Ectodermal cell (in vitro differentiated cells): ENCODE measurements around the gene RNF182. TPM values are rescaled to one million over a fixed set of nuclear protein-coding genes. Genes with fewer than 3 reads are reported as not detected.
A peak's percentile ranks its signal among the peaks of the same experiment; 100 is the strongest.
"Not testable (repeated sequence)": the region's sequence is repeated elsewhere in the genome, so short reads cannot be mapped to it uniquely, and the experiment has no call there.

Experiments
- H3K27ac ChIP-seq: 2 replicates; pipeline ENCODE4 v1.7.0; 2013; ENCODE audit warnings: mild to moderate bottlenecking, low read depth, low read length; ENCODE audit not compliant: insufficient read depth, poor library complexity, severe bottlenecking
- H3K27me3 ChIP-seq: 2 replicates; pipeline ENCODE4 v1.7.0; 2013; ENCODE audit warnings: mild to moderate bottlenecking, low read length; ENCODE audit not compliant: insufficient read depth, control insufficient read depth, poor library complexity, severe bottlenecking
- H3K36me3 ChIP-seq: one replicate; pipeline ENCODE4 v1.7.0; 2013; ENCODE audit warnings: low read length; ENCODE audit not compliant: control insufficient read depth, insufficient read depth
- H3K4me1 ChIP-seq: one replicate; pipeline ENCODE4 v1.7.0; 2013; ENCODE audit warnings: low read length; ENCODE audit not compliant: control insufficient read depth, insufficient read depth
- H3K4me3 ChIP-seq: 2 replicates; pipeline ENCODE4 v1.7.0; 2013; ENCODE audit warnings: low read depth, low read length, control low read depth; ENCODE audit not compliant: insufficient read depth
- H3K9me3 ChIP-seq: 2 replicates; pipeline ENCODE4 v1.7.0; 2013; ENCODE audit warnings: mild to moderate bottlenecking, low read length, moderate library complexity; ENCODE audit not compliant: control insufficient read depth
- WGBS, 2 experiments: methylation state at CpG; one replicate each; pipeline ENCODE4 v1.1.7; 2013; ENCODE audit warnings: missing lambda C conversion rate in 2 of 2; 5-methylcytosine and 5-hydroxymethylcytosine counted together
- polyA plus RNA-seq, 4 experiments: library from polyadenylated mRNA; stranded (reverse); fragments of 50-300 nt; gene quantifications; one replicate each; pipeline ENCODE4 v1.2.3, GENCODE V29; 2013

The RNF182 gene
- 9.4 TPM for polyA plus RNA-seq (2013, experiment 1 of 4)
- 11.6 TPM for polyA plus RNA-seq (2013, experiment 2 of 4)
- polyA plus RNA-seq (2013, experiment 3 of 4) = 8.7 TPM
- 10.5 TPM for polyA plus RNA-seq (2013, experiment 4 of 4)

- no peaks in the 10 kb centered on the region for H3K36me3 ChIP-seq
- H3K4me1 ChIP-seq = no peaks in the 10 kb centered on the region
- peaks cover 34% of the 10 kb centered on the region for H3K27me3 ChIP-seq
- H3K4me3 ChIP-seq = peak within 1 kb of the TSS; percentile 46
- H3K27ac ChIP-seq = peak within 1 kb of the TSS; percentile 47
- 1 to 2% methylated on average over 48 to 50 of the region's 65 CpGs for WGBS, 2 experiments
- no peaks in the 10 kb centered on the region for H3K9me3 ChIP-seq
Observed at GRCh38 chr6:13924949-13925881, at the start of gene RNF182. Gene RNF182 (plus strand): TSS chr6:13924952. CDS start chr6:13977120, 52,168 bp downstream.

DNA sequence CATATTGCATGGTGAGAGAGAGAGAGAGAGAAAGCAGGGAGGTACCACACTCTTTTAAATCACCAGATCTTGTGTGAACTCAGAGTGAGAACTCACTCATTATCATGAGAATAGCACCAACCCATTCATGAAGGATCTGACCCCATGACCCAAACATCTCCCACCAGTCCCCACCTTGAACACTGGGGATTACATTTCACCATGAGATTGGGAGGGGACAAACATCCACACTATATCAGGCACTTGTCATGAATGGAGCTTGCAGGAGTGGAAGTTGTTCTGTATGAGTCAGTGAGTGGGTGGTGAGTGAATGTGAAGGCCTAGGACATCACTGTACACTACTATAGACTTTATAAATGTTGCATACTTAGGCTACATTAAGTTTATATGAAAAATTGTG lies 47.7 kb upstream of the RNF182 start:
- Histone ChIP-seq H3K4me1 (no peaks in the 10 kb centered on the region), H3K4me3 (no peak overlapping the region), H3K36me3 (no peaks in the 10 kb centered on the region), H3K9me3 (no peaks in the 10 kb centered on the region), H3K27ac (no peak overlapping the region), H3K27me3 (peaks cover 17% of the 10 kb centered on the region)

DNA sequence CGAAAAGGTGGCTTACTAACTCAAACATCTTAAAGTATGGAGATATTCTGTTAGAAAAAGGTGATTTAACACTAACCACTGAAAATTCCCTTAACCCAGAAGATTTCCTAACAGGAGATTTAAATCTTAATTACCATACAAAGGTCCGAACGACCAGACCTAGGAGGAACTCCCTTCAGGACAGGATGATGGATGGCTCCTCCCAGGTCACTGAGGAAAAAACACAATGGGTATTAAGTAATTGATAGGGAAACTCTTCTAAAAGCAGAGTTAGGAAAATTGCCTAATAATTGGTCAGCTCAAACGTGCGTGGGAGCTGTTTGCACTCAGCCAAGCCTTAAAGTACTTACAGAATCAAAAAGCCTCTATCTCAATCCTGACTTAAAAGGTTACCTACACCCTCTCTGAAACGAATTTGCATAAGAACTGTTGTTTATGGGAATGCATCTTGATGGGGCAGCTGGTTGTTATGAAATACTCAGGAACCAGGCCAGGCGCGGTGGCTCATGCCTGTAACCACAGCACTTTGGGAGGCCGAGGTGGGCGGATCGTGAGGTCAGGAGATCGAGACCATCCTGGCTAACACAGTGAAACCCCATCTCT lies 44.6 kb upstream of the RNF182 start:
- H3K9me3 ChIP-seq = not testable (repeated sequence)
- WGBS, 2 experiments = 78 to 85% methylated on average over 11 to 12 of the region's 12 CpGs

GRCh38 chr6:13881621-13882165 lies 43.1 kb upstream of the RNF182 start:
- no peaks in the 10 kb centered on the region for H3K4me1 ChIP-seq
- H3K4me3 ChIP-seq = no peak overlapping the region
- 79 to 80% methylated on average over 9 of the region's 9 CpGs for WGBS, 2 experiments
- no peaks in the 10 kb centered on the region for H3K36me3 ChIP-seq
- no peaks in the 10 kb centered on the region for H3K27me3 ChIP-seq
- no peak overlapping the region for H3K27ac ChIP-seq
- no peaks in the 10 kb centered on the region for H3K9me3 ChIP-seq

More for the DNA sequence above, 44.6 kb upstream of the RNF182 start:
- H3K27ac ChIP-seq, H3K27me3 ChIP-seq, H3K4me3 ChIP-seq, H3K36me3 ChIP-seq, H3K4me1 ChIP-seq: not testable (repeated sequence)

DNA sequence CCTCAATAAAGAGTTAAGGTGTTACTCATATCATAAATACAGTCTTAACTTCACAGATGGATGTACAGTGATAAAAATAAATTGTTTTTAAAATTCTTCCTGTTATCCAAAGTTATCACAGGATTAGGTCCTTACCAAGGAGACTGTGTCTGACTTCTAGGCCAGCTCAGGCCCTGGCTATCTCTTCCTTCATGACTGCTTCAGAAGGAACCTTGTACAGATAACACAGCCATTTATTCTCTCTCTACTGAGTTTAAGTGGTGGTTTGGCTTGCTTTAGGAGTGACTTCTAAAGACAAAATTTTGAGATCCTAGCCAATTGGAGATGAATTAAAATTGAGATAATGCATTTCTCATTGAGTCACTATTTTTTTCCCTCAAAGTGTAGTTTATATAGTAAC lies 40.8 kb upstream of the RNF182 start:
- no peaks in the 10 kb centered on the region for H3K36me3 ChIP-seq
- no peak overlapping the region for H3K4me3 ChIP-seq
- no peak overlapping the region for H3K27ac ChIP-seq
- no peaks in the 10 kb centered on the region for H3K27me3 ChIP-seq
- H3K9me3 ChIP-seq = no peaks in the 10 kb centered on the region
- no peaks in the 10 kb centered on the region for H3K4me1 ChIP-seq

GRCh38 chr6:13884397-13884796 lies 40.4 kb upstream of the RNF182 start:
- WGBS, 2 experiments = 76 to 78% methylated on average over 5 of the region's 5 CpGs
- Histone ChIP-seq H3K27ac (no peak overlapping the region), H3K4me1 (no peaks in the 10 kb centered on the region), H3K4me3 (no peak overlapping the region), H3K9me3 (no peaks in the 10 kb centered on the region), H3K27me3 (no peaks in the 10 kb centered on the region), H3K36me3 (no peaks in the 10 kb centered on the region)

- Histone ChIP-seq H3K4me3 (no peak overlapping the region), H3K27me3 (no peaks in the 10 kb centered on the region), H3K36me3 (no peaks in the 10 kb centered on the region), H3K27ac (no peak overlapping the region), H3K9me3 (no peaks in the 10 kb centered on the region), H3K4me1 (no peaks in the 10 kb centered on the region)
- WGBS, 2 experiments = 40 to 72% methylated on average over 1 to 2 of the region's 2 CpGs
Observed at GRCh38 chr6:13885601-13886000, 39.2 kb upstream of the RNF182 start.

GRCh38 chr6:13886949-13887348 lies 37.8 kb upstream of the RNF182 start:
- H3K27me3 ChIP-seq = no peaks in the 10 kb centered on the region
- WGBS, 2 experiments = 97 to 100% methylated on average over 3 of the region's 3 CpGs
- no peak overlapping the region for H3K4me3 ChIP-seq
- no peaks in the 10 kb centered on the region for H3K36me3 ChIP-seq
- no peaks in the 10 kb centered on the region for H3K4me1 ChIP-seq
- no peak overlapping the region for H3K27ac ChIP-seq
- H3K9me3 ChIP-seq = no peaks in the 10 kb centered on the region

GRCh38 chr6:13892017-13892645 lies 32.6 kb upstream of the RNF182 start:
- WGBS, 2 experiments = 87 to 100% methylated on average over 2 of the region's 2 CpGs
- Histone ChIP-seq H3K27ac (no peak overlapping the region), H3K9me3 (no peaks in the 10 kb centered on the region)

GRCh38 chr6:13902922-13903321 lies 21.8 kb upstream of the RNF182 start:
- Histone ChIP-seq H3K27me3 (peaks cover 10% of the 10 kb centered on the region), H3K27ac (no peak overlapping the region), H3K4me3 (no peak overlapping the region), H3K4me1 (no peaks in the 10 kb centered on the region), H3K36me3 (no peaks in the 10 kb centered on the region), H3K9me3 (no peaks in the 10 kb centered on the region)
- 95 to 99% methylated on average over 6 of the region's 6 CpGs for whole genome bisulfite sequencing, 2 experiments

More at GRCh38 chr6:13892017-13892645, 32.6 kb upstream of the RNF182 start:
- H3K36me3 ChIP-seq = no peaks in the 10 kb centered on the region
- no peaks in the 10 kb centered on the region for H3K4me1 ChIP-seq
- H3K27me3 ChIP-seq = no peaks in the 10 kb centered on the region
- H3K4me3 ChIP-seq = no peak overlapping the region
